Effector memory CD4-positive, alpha-beta T cell (primary cell): Measurements from ENCODE around the gene AKAP17A.

ENCODE experiments used
- DNase-seq, 3 donors: peaks; one replicate each; pipeline ENCODE4 v3.0.0-alpha.2; 2020
- H3K27ac ChIP-seq: 2 replicates; pipeline ENCODE4 v1.7.0; 2013; ENCODE audit warnings: mild to moderate bottlenecking, low read length, moderate library complexity; ENCODE audit not compliant: insufficient read depth, poor library complexity, severe bottlenecking
- H3K27me3 ChIP-seq: replicated peaks from 2 replicates; pipeline ENCODE4 v1.7.0; 2013; ENCODE audit warnings: mild to moderate bottlenecking, low read length; ENCODE audit not compliant: insufficient read depth, control insufficient read depth, poor library complexity, severe bottlenecking
- H3K36me3 ChIP-seq: 2 replicates; pipeline ENCODE4 v1.7.0; 2013; ENCODE audit warnings: mild to moderate bottlenecking, low read length, moderate library complexity; ENCODE audit not compliant: control insufficient read depth, insufficient read depth
- H3K4me1 ChIP-seq: 2 replicates; pipeline ENCODE4 v1.7.0; 2013; ENCODE audit warnings: low read length, mild to moderate bottlenecking; ENCODE audit not compliant: control insufficient read depth, insufficient read depth, poor library complexity, severe bottlenecking
- H3K4me3 ChIP-seq: 2 replicates; pipeline ENCODE4 v1.7.0; 2013; ENCODE audit warnings: low read length, low read depth, mild to moderate bottlenecking; ENCODE audit not compliant: insufficient read depth, poor library complexity, severe bottlenecking
- H3K9me3 ChIP-seq: 2 replicates; pipeline ENCODE4 v1.7.0; 2013; ENCODE audit warnings: mild to moderate bottlenecking, low read length, moderate library complexity; ENCODE audit not compliant: control insufficient read depth

AKAP17A gene

DNA sequence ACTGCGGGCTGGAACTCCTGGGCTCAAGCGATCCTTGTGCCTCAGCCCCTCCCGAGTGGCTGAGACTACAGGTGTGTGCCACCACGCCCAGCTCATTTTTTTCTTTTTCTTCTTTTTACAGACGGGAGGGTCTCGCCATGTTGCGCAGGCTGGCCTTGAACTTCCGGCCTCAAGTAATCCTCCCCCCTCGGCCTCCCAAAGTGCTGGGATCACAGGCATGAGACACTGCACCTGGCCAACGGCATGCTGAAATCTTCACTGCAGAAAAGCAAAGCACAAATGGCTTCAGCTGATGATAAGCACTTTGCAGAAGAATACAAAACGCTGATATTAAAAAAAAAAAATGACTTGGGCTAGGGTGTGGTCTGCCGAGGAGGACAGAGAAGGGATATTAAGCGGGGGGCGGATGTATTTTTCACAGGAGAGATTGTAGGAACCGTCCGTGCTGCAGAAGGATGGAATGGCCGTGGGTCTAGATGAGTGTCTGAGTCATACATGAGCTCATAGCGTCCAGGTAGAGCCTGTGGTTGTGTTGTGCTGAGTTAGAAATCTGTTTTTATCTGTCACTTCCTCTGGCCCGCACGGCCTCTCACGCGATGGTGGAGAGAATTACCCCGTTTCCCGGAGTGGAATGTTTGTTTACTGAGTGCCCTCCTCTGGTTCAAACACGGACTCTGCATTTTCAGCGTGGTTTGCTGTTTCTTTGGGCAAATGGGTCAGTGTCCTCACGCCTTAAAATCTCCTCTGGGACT, 8.5 kb upstream of the AKAP17A start:
- no peaks in the 10 kb centered on the region for H3K36me3 ChIP-seq
- H3K27me3 ChIP-seq = no peaks in the 10 kb centered on the region
- no peak overlapping the region for H3K4me3 ChIP-seq
- H3K4me1 ChIP-seq = peaks cover 28% of the 10 kb centered on the region
- DNase-seq = peak; percentile 39 to 46 (median 40)
- H3K27ac ChIP-seq = no peak overlapping the region
- H3K9me3 ChIP-seq = no peaks in the 10 kb centered on the region

GRCh38 chrX:1584237-1585011, 7.0 kb upstream of the AKAP17A start:
- Histone ChIP-seq H3K27ac (no peak overlapping the region), H3K4me3 (no peak overlapping the region), H3K9me3 (no peaks in the 10 kb centered on the region), H3K4me1 (peaks cover 14% of the 10 kb centered on the region), H3K36me3 (no peaks in the 10 kb centered on the region), H3K27me3 (no peaks in the 10 kb centered on the region)
- no peak for DNase-seq

- H3K36me3 ChIP-seq = no peaks in the 10 kb centered on the region
- no peak overlapping the region for H3K27ac ChIP-seq
- no peak overlapping the region for H3K4me3 ChIP-seq
- no peak for DNase-seq
- peaks cover 8% of the 10 kb centered on the region for H3K4me1 ChIP-seq
- H3K27me3 ChIP-seq = no peaks in the 10 kb centered on the region
- no peaks in the 10 kb centered on the region for H3K9me3 ChIP-seq
These were observed 4.2 kb upstream of the AKAP17A start for GRCh38 chrX:1587161-1587560.

GRCh38 chrX:1589356-1590130, 1.9 kb upstream of the AKAP17A start:
- Histone ChIP-seq H3K27ac (no peak overlapping the region), H3K27me3 (no peaks in the 10 kb centered on the region), H3K36me3 (peaks cover 11% of the 10 kb centered on the region), H3K4me3 (no peak overlapping the region), H3K9me3 (no peaks in the 10 kb centered on the region), H3K4me1 (peaks cover 10% of the 10 kb centered on the region)
- DNase-seq = no peak

- H3K27me3 ChIP-seq = no peaks in the 10 kb centered on the region
- peaks cover 10% of the 10 kb centered on the region for H3K4me1 ChIP-seq
- H3K36me3 ChIP-seq = peaks cover 33% of the 10 kb centered on the region
- no peak for DNase-seq
- H3K9me3 ChIP-seq = no peaks in the 10 kb centered on the region
- H3K27ac ChIP-seq = peak overlapping the region; percentile 86
- peak overlapping the region; percentile 76 for H3K4me3 ChIP-seq
These were observed 562 bp downstream of the AKAP17A start for GRCh38 chrX:1591863-1592469.

DNA sequence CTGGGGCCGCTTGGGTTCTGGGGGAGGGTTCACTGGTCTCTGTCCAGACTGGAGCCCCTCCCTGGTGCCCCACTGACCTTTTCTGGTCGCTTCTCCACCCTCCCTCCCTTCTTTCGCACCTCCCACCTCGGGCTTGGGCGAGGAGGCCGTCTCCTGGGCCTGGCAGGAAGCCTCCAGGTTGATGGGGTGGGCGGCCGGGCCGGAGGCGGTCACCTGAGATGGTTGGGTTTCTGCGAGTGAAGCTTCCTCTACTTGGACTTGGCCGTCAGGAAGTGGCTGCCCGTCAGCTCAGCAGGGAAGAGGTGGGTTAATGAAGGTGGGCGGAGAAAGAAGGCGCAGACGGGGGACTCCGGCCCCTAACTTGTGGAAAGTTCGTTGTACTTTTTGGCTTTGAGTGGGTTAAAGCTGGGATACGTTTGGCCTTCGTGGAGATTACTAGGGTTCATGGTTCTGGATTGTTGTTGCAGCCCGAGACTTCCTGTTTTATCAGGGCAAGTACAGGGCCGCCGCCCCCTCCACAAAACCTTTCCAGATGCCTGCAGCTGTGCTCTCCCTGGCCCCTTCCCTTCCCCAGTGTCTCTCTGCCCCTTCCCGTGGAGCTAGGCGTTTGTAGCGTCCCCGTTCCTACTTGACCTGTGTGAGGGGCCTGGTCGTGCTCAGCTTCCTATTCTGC, 1.2 kb downstream of the AKAP17A start:
- H3K4me3 ChIP-seq = peak overlapping the region; percentile 76
- DNase-seq = no peak

GRCh38 chrX:1593286-1594271, 2.2 kb downstream of the AKAP17A start:
- DNase-seq = no peak
- Histone ChIP-seq H3K36me3 (peaks cover 49% of the 10 kb centered on the region), H3K9me3 (no peaks in the 10 kb centered on the region), H3K27me3 (no peaks in the 10 kb centered on the region), H3K4me1 (peaks cover 10% of the 10 kb centered on the region), H3K4me3 (peak overlapping the region; percentile 76), H3K27ac (peak overlapping the region; percentile 86)

More for the DNA sequence above, 1.2 kb downstream of the AKAP17A start:
- Histone ChIP-seq H3K9me3 (no peaks in the 10 kb centered on the region), H3K27ac (peak overlapping the region; percentile 86), H3K36me3 (peaks cover 39% of the 10 kb centered on the region), H3K27me3 (no peaks in the 10 kb centered on the region), H3K4me1 (peaks cover 10% of the 10 kb centered on the region)

- Histone ChIP-seq H3K36me3 (peaks cover 70% of the 10 kb centered on the region), H3K27ac (no peak overlapping the region), H3K4me3 (no peak overlapping the region), H3K4me1 (peaks cover 10% of the 10 kb centered on the region), H3K9me3 (no peaks in the 10 kb centered on the region), H3K27me3 (no peaks in the 10 kb centered on the region)
- DNase-seq = no peak
These were observed 4.3 kb downstream of the AKAP17A start for GRCh38 chrX:1595711-1596060.
